ENCODE data around the gene FAM193B. TPM values are rescaled to one million over a fixed set of nuclear protein-coding genes. Genes with fewer than 3 reads are reported as not detected.

FAM193B gene
- total and polyA plus RNA-seq, 5 donors from 2014 or later, result 2.8 to 179 (median 3.7) TPM

DNA sequence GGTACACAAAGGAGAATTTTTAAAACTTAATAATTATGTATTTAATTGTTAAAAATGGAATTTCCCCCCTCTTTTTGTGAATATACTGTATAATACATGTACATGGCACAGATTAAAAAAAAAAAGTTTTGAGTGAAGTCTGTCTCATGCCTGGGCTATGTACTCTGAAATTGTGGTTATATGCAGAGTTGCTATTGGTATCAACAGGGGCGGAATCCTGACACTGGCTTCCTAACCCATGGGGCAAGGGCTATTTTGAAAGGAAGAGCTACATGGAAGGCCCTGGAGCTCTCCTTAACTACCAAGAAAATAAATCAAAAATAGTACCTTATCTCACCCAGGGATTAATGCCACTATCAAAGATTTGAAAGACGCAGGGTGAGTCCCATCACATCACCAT is 865 bp upstream of the FAM193B start:
- Histone ChIP-seq H3K4me3 (ENCODE audit: low read depth, low read length) (peak overlapping the region; percentile 82), H3K9me3 (ENCODE audit: control insufficient read depth in 2 of 2, low read length in 2 of 2) (no peaks in the 10 kb centered on the region), H3K36me3 (ENCODE audit: control insufficient read depth, insufficient read depth, low read length) (peaks cover 12% of the 10 kb centered on the region), H3K27me3 (ENCODE audit: control insufficient read depth, insufficient read depth, low read length) (no peaks in the 10 kb centered on the region), H3K4me1 (ENCODE audit: control insufficient read depth, insufficient read depth, low read length, poor library complexity, severe bottlenecking) (peaks cover 25% of the 10 kb centered on the region), H3K27ac (ENCODE audit: insufficient read depth, low read length, poor library complexity, severe bottlenecking) (peak overlapping the region; percentile 11)
- no peak for ATAC-seq (ENCODE audit: low read depth in 2 of 2)
- peak overlapping the region; percentile 81 to 94 (median 88) for H3K4me3 Mint-ChIP-seq
- no peak for DNase-seq
- peak overlapping the region in 1 of 3 donors; percentile 29 for H3K27ac Mint-ChIP-seq
- peaks cover 11% of the 10 kb centered on the region for H3K36me3 Mint-ChIP-seq
- H3K4me1 Mint-ChIP-seq, result peaks cover 11 to 54% (median 31%) of the 10 kb centered on the region in 4 donors
- no peaks in the 10 kb centered on the region for H3K27me3 Mint-ChIP-seq
- peaks cover 0 to 3% (median 0%) of the 10 kb centered on the region in 7 donors for H3K9me3 Mint-ChIP-seq

DNA sequence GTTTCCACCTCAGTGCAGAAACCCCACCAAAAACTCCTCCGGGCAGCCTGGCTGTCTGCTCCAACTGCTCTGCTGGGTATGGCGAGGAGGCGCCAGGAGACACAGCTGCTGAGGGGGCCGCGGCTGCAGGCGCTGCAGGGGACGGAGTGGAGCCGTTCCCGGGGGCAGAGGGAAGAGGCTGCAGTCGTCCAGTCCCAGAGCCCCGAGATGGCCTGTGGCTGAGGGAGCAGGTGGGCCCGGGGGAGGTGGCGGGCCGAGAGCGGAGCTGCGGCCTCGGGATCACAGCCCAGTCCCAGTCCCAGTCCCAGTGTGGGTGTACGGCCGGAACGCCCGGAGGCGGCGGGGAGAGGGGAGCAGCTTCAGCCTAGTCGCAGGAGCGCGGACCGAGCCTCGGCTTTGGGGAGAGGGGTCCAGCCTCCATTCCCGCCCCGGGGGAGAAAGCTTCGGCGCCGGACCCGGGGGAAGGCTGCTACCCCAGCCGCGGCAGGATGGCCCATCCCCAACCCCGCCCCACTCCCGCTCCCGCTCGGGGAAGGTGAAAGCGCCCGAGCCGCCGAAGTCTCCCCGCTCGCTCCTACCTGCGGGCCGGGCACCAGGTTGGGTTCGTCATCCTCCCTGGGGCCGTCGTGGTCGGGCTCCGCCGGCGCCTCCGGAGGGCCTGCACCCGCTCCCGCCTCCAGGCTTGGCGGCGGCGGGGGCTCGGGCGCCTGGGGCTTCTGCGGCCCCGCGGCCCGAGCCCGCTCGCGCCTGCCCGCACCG is 513 bp downstream of the FAM193B start:
- peak overlapping the region; percentile 59 for H3K4me3 ChIP-seq (ENCODE audit: low read depth, low read length)
- H3K4me1 ChIP-seq (ENCODE audit: control insufficient read depth, insufficient read depth, low read length, poor library complexity, severe bottlenecking), result peaks cover 28% of the 10 kb centered on the region
- H3K9me3 ChIP-seq (ENCODE audit: control insufficient read depth in 2 of 2, low read length in 2 of 2), result no peaks in the 10 kb centered on the region
- ATAC-seq (ENCODE audit: low read depth in 2 of 2), result peak; percentile 17 to 23
- H3K27ac ChIP-seq (ENCODE audit: insufficient read depth, low read length, poor library complexity, severe bottlenecking), result peak overlapping the region; percentile 5
- no peaks in the 10 kb centered on the region for H3K27me3 ChIP-seq (ENCODE audit: control insufficient read depth, insufficient read depth, low read length)
- Mint-ChIP-seq H3K4me3 (peak overlapping the region; percentile 83 to 95 (median 86)), H3K27ac (peak overlapping the region in 1 of 3 donors; percentile 32), H3K4me1 (peaks cover 11 to 61% (median 32%) of the 10 kb centered on the region in 4 donors), H3K27me3 (no peaks in the 10 kb centered on the region), H3K9me3 (peaks cover 0 to 3% (median 0%) of the 10 kb centered on the region in 7 donors), H3K36me3 (peaks cover 12% of the 10 kb centered on the region)
- H3K36me3 ChIP-seq (ENCODE audit: control insufficient read depth, insufficient read depth, low read length), result peaks cover 12% of the 10 kb centered on the region
- peak; percentile 3 to 35 (median 21) for DNase-seq

DNA sequence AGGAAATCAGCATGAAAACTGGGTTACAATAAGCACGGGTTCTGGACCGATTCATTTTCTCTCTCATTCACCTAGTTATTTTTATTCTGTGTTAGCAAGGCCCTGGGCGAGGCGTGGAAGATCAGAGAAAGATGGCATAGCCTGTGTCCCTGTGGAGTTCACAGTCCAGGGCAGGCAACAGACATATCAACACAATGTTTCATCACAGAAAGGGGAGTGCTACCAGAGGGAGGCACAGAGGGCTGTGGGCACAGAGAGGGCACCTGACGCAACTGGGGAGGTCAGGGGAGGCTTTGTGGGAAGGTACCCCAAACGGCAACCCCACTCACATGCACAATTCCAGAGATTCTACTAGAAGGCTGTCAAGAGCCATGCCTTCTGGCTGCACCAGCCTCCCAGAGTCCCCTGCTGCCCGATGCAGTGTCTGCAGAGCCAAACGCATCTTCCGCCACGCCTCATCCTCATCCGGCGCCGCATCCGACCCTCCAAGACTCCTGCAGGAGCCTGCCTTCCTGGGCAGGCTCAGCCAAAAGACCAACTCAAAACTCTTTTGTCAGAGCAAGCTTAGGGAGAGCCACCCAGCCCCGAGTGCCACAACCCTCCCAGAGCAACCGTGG is 1.4 kb downstream of the FAM193B start:
- Mint-ChIP-seq H3K27ac (peak overlapping the region in 2 of 3 donors; percentile 77 to 81), H3K27me3 (no peaks in the 10 kb centered on the region), H3K4me1 (peaks cover 7 to 66% (median 35%) of the 10 kb centered on the region in 4 donors), H3K9me3 (peaks cover 0 to 3% (median 0%) of the 10 kb centered on the region in 7 donors), H3K4me3 (peak overlapping the region; percentile 82 to 95 (median 85)), H3K36me3 (peaks cover 12% of the 10 kb centered on the region)
- H3K27ac ChIP-seq (ENCODE audit: insufficient read depth, low read length, poor library complexity, severe bottlenecking), result no peak overlapping the region
- H3K9me3 ChIP-seq (ENCODE audit: control insufficient read depth in 2 of 2, low read length in 2 of 2), result no peaks in the 10 kb centered on the region
- H3K36me3 ChIP-seq (ENCODE audit: control insufficient read depth, insufficient read depth, low read length), result peaks cover 12% of the 10 kb centered on the region
- DNase-seq, result no peak
- no peaks in the 10 kb centered on the region for H3K27me3 ChIP-seq (ENCODE audit: control insufficient read depth, insufficient read depth, low read length)
- peak overlapping the region; percentile 59 for H3K4me3 ChIP-seq (ENCODE audit: low read depth, low read length)
- no peak for ATAC-seq (ENCODE audit: low read depth in 2 of 2)
- peaks cover 28% of the 10 kb centered on the region for H3K4me1 ChIP-seq (ENCODE audit: control insufficient read depth, insufficient read depth, low read length, poor library complexity, severe bottlenecking)

DNA sequence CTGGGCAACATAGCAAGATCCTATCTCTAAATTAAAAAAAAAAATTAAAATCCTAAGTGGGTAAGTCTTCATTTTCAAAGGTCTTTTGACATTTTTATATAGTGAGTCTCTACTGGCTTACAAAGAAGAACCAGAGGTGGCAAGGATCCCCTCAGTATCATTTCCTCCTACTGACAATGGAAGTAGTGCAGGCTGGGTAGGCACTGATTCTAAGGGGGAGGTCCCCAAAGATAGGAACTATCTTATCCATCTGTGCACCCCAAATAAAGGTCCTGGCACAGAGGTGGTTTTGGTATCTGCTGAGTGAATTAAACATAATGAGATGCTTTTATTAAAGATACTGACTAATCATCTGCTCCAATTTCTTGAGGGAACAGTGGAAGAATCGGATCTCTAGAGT is 4.2 kb downstream of the FAM193B start:
- Histone ChIP-seq H3K27ac (ENCODE audit: insufficient read depth, low read length, poor library complexity, severe bottlenecking) (no peak overlapping the region), H3K36me3 (ENCODE audit: control insufficient read depth, insufficient read depth, low read length) (peaks cover 15% of the 10 kb centered on the region), H3K4me1 (ENCODE audit: control insufficient read depth, insufficient read depth, low read length, poor library complexity, severe bottlenecking) (peaks cover 28% of the 10 kb centered on the region), H3K9me3 (ENCODE audit: control insufficient read depth in 2 of 2, low read length in 2 of 2) (no peaks in the 10 kb centered on the region), H3K4me3 (ENCODE audit: low read depth, low read length) (no peak overlapping the region), H3K27me3 (ENCODE audit: control insufficient read depth, insufficient read depth, low read length) (no peaks in the 10 kb centered on the region)
- ATAC-seq (ENCODE audit: low read depth in 2 of 2) (no peak), DNase-seq (no peak)
- peaks cover 16% of the 10 kb centered on the region for H3K36me3 Mint-ChIP-seq
- peaks cover 0 to 3% (median 0%) of the 10 kb centered on the region in 7 donors for H3K9me3 Mint-ChIP-seq
- no peaks in the 10 kb centered on the region for H3K27me3 Mint-ChIP-seq
- H3K4me1 Mint-ChIP-seq, result peaks cover 6 to 67% (median 42%) of the 10 kb centered on the region in 4 donors
- peak overlapping the region in 1 of 3 donors; percentile 2 for H3K27ac Mint-ChIP-seq
- H3K4me3 Mint-ChIP-seq, result peak overlapping the region in 2 of 4 donors; percentile 13 to 82

DNA sequence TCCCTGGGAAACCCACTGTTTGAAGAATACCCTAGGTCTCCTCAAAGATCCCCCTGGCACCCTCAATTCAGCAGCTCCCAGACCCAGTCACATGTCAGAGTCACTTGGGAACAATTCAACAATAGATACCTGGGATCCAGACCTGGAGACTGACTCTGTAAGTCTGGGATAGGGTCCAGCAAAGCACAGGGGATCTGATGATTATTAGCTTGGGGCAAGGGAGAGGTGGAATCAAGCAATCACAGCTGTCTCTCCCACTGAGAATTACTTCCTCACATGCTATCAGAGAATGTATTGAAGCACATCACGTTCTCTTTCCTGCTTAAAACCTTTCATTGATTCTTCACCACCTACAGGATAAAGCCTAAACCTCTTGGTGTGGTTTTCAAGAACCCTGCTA is 5.9 kb downstream of the FAM193B start:
- no peaks in the 10 kb centered on the region for H3K27me3 Mint-ChIP-seq
- H3K9me3 Mint-ChIP-seq, result peaks cover 0 to 3% (median 0%) of the 10 kb centered on the region in 7 donors
- Histone ChIP-seq H3K27ac (ENCODE audit: insufficient read depth, low read length, poor library complexity, severe bottlenecking) (no peak overlapping the region), H3K9me3 (ENCODE audit: control insufficient read depth in 2 of 2, low read length in 2 of 2) (no peaks in the 10 kb centered on the region), H3K4me1 (ENCODE audit: control insufficient read depth, insufficient read depth, low read length, poor library complexity, severe bottlenecking) (peaks cover 19% of the 10 kb centered on the region), H3K27me3 (ENCODE audit: control insufficient read depth, insufficient read depth, low read length) (no peaks in the 10 kb centered on the region), H3K4me3 (ENCODE audit: low read depth, low read length) (no peak overlapping the region), H3K36me3 (ENCODE audit: control insufficient read depth, insufficient read depth, low read length) (peaks cover 18% of the 10 kb centered on the region)
- no peak for DNase-seq
- peaks cover 0 to 64% (median 43%) of the 10 kb centered on the region in 4 donors for H3K4me1 Mint-ChIP-seq
- no peak for ATAC-seq (ENCODE audit: low read depth in 2 of 2)
- peaks cover 16% of the 10 kb centered on the region for H3K36me3 Mint-ChIP-seq
- H3K4me3 Mint-ChIP-seq, result no peak overlapping the region
- peak overlapping the region in 1 of 3 donors; percentile 38 for H3K27ac Mint-ChIP-seq

DNA sequence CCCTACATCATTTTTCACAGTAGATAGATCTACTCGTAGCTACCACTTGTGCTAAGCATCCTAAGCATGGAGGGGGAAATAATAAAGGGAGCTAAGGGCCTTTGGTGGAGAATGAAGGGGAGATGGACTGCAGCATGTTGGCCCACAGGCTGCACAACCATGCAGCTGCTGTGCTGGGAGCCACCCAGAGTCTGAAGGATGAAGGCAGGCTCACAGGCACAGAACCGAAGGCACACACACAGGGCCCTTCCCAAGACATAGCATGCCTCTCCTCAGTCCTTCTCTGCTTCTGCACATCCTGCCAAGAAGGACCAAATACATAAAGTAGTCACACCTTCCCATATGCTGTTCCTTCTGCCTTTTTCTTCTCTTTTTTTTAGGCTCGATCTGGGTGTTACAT is 6.6 kb downstream of the FAM193B start:
- no peak overlapping the region for H3K27ac Mint-ChIP-seq
- H3K36me3 Mint-ChIP-seq, result peaks cover 13% of the 10 kb centered on the region
- H3K4me3 Mint-ChIP-seq, result no peak overlapping the region
- H3K27me3 Mint-ChIP-seq, result no peaks in the 10 kb centered on the region
- DNase-seq, result no peak
- Histone ChIP-seq H3K27me3 (ENCODE audit: control insufficient read depth, insufficient read depth, low read length) (no peaks in the 10 kb centered on the region), H3K4me3 (ENCODE audit: low read depth, low read length) (no peak overlapping the region), H3K36me3 (ENCODE audit: control insufficient read depth, insufficient read depth, low read length) (peaks cover 20% of the 10 kb centered on the region), H3K9me3 (ENCODE audit: control insufficient read depth in 2 of 2, low read length in 2 of 2) (no peaks in the 10 kb centered on the region), H3K4me1 (ENCODE audit: control insufficient read depth, insufficient read depth, low read length, poor library complexity, severe bottlenecking) (peaks cover 12% of the 10 kb centered on the region), H3K27ac (ENCODE audit: insufficient read depth, low read length, poor library complexity, severe bottlenecking) (no peak overlapping the region)
- H3K4me1 Mint-ChIP-seq, result peaks cover 4 to 62% (median 43%) of the 10 kb centered on the region in 4 donors
- peaks cover 0 to 3% (median 0%) of the 10 kb centered on the region in 7 donors for H3K9me3 Mint-ChIP-seq
- ATAC-seq (ENCODE audit: low read depth in 2 of 2), result no peak

DNA sequence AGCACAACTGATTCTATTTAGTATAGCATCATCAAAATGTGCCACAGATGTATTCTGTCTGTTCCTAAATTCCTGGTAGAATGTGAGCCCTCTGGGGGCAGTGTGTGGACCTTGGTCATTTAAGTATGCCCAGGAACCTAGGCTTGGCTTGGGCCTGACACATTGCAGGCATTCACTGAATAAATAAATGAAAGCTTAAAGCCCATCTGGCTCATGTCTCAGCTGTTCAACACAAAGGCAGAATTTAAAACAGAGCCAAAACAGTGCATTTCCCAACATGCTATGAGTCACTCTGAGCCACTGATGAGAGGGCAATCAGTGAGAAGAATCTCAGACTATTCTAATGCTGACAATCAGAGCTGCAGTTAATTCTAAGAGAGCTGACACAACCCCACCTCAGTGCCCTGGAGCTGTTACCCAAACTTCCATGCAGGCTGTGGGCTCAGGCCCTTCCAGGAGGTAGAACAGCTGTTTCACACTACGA is 8.1 kb downstream of the FAM193B start:
- DNase-seq, result no peak
- H3K4me1 Mint-ChIP-seq, result peaks cover 9 to 56% (median 40%) of the 10 kb centered on the region in 4 donors
- peaks cover 3% of the 10 kb centered on the region for H3K4me1 ChIP-seq (ENCODE audit: control insufficient read depth, insufficient read depth, low read length, poor library complexity, severe bottlenecking)
- H3K36me3 ChIP-seq (ENCODE audit: control insufficient read depth, insufficient read depth, low read length), result peaks cover 24% of the 10 kb centered on the region
- H3K27me3 Mint-ChIP-seq, result no peaks in the 10 kb centered on the region
- no peak overlapping the region for H3K4me3 ChIP-seq (ENCODE audit: low read depth, low read length)
- no peaks in the 10 kb centered on the region for H3K9me3 Mint-ChIP-seq
- H3K9me3 ChIP-seq (ENCODE audit: control insufficient read depth in 2 of 2, low read length in 2 of 2), result no peaks in the 10 kb centered on the region
- H3K27ac Mint-ChIP-seq, result peak overlapping the region in 1 of 3 donors; percentile 16
- no peaks in the 10 kb centered on the region for H3K27me3 ChIP-seq (ENCODE audit: control insufficient read depth, insufficient read depth, low read length)
- no peak overlapping the region for H3K27ac ChIP-seq (ENCODE audit: insufficient read depth, low read length, poor library complexity, severe bottlenecking)
- H3K4me3 Mint-ChIP-seq, result no peak overlapping the region
- ATAC-seq (ENCODE audit: low read depth in 2 of 2), result no peak
- H3K36me3 Mint-ChIP-seq, result peaks cover 13% of the 10 kb centered on the region

Measured in CD4-positive, CD25-positive, alpha-beta regulatory T cell (primary cell).